Hematopoietic multipotent progenitor cell (in vitro differentiated cells): ENCODE measurements around the gene SPC24. TPM values are rescaled to one million over a fixed set of nuclear protein-coding genes. Genes with fewer than 3 reads are reported as not detected.
A peak's percentile ranks its signal among the peaks of the same experiment; 100 is the strongest.
"Not testable (repeated sequence)": the region's sequence is repeated elsewhere in the genome, so short reads cannot be mapped to it uniquely, and the experiment has no call there.

Source experiments
- DNase-seq, 3 donors: peaks; one replicate each; pipeline ENCODE4 v3.0.0-alpha.2; 2011 to 2015; ENCODE audit warnings: low read depth in 2 of 3, low spot score in 2 of 3
- total RNA-seq: library from RNA; depleted of rRNA; stranded (reverse); fragments of >200 nt; gene quantifications from one replicate; pipeline ENCODE4 v1.2.3, GENCODE V29; 2012

Gene SPC24
- total RNA-seq, 1 donor: 6.7 TPM

DNA sequence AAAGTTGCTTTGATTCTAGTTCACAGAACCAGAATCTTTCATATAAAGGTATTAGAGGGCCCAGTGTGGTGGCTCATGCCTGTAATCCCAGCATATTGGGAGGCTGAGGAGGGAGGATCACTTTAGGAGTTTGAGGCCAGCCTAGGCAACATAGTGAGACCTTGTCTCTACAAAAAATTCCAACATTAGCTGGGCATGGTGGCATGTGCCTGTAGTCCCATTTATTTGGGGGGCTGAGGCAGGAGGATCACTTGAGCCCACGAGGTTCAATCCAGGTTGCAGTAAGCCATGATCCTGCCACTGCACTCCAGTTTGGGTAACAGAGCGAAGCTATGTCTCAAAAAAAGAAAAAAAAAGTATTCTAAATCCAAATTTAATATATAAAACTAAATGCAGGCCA is 57.3 kb downstream of the SPC24 start:
- no peak for DNase-seq

DNA sequence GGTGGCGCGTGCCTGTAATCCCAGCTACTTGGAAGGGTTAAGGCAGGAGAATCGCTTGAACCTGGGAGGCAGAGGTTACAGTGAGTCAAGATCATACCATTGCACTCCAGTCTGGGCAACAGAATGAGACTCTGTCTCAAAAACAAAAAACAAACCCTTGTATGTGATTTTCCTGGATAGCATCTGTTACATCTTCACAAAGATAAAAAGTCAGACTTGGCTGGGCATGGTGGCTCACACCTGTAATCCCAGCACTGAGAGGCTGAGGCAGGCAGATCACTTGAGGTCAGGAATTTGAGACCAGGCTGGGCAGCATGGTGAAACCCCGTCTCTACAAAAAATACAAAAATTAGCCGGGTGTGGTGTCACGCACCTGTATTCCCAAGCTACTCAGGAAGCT is 58.2 kb downstream of the SPC24 start:
- not testable (repeated sequence) for DNase-seq

DNA sequence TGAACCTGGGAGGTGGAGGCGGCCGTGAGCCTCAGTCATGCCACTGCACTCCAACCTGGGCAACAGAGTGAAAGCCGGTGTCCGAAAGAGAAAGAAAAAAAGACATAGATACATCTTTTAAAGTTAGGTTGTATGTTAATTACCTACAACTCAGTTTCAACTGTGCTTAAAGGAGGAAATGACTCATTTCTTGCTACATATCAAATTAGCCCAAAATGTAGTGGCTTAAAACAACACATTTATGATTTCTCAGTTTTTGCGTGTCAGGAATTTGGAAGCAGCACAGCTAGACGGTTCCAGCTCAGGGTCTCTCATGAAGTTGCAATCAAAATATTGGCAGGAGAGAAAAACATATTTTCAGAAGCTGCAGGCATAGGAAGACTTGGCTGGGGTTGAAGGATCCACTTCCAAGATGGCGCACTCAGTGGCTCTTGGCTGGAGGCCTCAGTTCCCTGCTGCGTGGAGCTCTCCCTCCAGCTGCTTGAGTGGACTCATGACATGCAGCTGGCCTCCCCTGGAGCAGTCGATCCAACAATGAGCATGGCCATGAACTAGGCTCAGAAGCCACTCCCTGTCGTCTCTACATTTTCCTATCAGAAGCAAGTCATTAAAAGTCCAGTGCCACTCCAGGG is 59.3 kb downstream of the SPC24 start:
- DNase-seq: peak in 1 of 3 donors; percentile 41

Other genes starting within 250 kb of the SPC24 start
- gene YIPF2, start 227.1 kb downstream of the SPC24 start, total RNA-seq: 111 TPM
- gene TIMM29, start 227.0 kb downstream of the SPC24 start, total RNA-seq: 44.4 TPM
- gene SMARCA4, start 194.8 kb downstream of the SPC24 start, total RNA-seq: 135 TPM
- gene LDLR, start 66.3 kb downstream of the SPC24 start, total RNA-seq: 157 TPM
- gene KANK2, start 41.8 kb upstream of the SPC24 start, total RNA-seq: 74.1 TPM
- gene ANGPTL8, start 83.8 kb upstream of the SPC24 start, total RNA-seq: not detected
- gene DOCK6, start 106.7 kb upstream of the SPC24 start, total RNA-seq: 3.5 TPM
- under 0.01 TPM for gene TSPAN16, start 140.4 kb upstream of the SPC24 start, total RNA-seq
- gene RAB3D, start 183.9 kb upstream of the SPC24 start, total RNA-seq: 114 TPM
- 187 TPM for gene TMEM205, start 190.5 kb upstream of the SPC24 start, total RNA-seq
- gene CCDC159, start 190.7 kb upstream of the SPC24 start, total RNA-seq: 14.8 TPM
- gene PLPPR2, start 199.7 kb upstream of the SPC24 start, total RNA-seq: 8.1 TPM
- 4.6 TPM for gene SWSAP1, start 218.9 kb upstream of the SPC24 start, total RNA-seq
- 21.8 TPM for gene EPOR, start 228.5 kb upstream of the SPC24 start, total RNA-seq